GM04503 (cell line): ENCODE data around the gene FAAP100.

Source experiments
- DNase-seq: peaks from one replicate; pipeline ENCODE4 v3.0.0-alpha.2; 2012; ENCODE audit warnings: low read depth

Gene FAAP100

DNA sequence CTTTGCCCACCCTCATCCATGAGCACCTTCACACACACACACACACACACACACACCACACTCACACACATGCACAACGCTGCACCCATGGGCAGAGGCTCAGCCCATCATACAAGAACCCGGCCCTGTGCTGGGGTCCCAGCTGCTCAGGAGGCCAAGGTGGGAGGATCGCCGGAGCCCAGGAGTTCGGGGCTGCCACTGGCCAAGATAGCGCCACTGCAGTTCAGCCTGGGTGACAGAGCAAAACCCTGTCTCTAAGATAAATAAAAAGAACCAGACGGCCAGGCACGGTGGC is 27.3 kb downstream of the FAAP100 start:
- DNase-seq, result no peak

- DNase-seq, result no peak
These were observed 27.9 kb downstream of the FAAP100 start for GRCh38 chr17:81524039-81524864.

GRCh38 chr17:81523402-81524038 is 28.6 kb downstream of the FAAP100 start:
- no peak for DNase-seq

GRCh38 chr17:81522491-81523401 is 29.4 kb downstream of the FAAP100 start:
- no peak for DNase-seq

DNA sequence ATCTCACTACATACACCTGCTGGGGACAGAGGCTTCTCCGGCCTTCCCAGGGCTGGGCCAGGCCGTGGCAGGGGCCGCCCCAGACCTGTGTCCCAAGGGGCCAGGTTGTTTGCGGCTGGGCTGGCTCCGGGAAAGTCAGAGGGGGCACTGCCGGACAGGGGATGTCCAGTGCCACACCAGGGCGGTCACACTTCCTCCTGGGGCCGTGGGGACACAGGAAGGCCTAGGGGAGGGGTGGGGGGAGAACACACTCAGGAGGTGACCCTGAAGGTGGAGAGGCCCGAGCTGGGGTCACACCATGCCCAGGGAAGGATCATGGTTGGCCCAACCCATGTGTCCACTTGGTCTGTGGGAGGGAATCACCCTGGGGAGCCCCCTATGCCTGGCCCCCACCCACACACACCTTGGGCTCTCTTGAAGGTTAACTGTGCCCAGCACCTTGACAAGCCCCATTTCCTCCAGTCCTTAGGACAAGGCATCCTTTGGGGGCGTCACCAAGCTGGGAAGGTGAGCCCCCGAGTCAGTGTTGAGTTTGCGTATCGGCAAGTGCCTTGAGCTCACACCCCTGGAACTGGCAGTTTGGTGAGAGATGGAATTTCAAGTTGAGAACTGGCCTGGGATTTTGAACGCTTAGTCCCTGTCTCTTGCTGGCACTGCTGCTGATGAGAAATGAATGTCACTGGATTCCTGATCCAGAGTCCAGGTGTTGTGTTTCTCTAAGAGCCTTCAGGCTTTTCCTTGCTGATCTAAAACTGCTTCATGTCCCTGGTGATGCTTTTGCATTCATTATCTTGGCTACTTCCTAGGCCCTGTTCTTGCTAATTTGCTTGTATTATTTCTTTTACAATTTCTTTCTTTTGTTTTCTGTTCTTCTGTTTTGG is 31.9 kb downstream of the FAAP100 start:
- no peak for DNase-seq

GRCh38 chr17:81519284-81520020 is 32.7 kb downstream of the FAAP100 start:
- no peak for DNase-seq

DNA sequence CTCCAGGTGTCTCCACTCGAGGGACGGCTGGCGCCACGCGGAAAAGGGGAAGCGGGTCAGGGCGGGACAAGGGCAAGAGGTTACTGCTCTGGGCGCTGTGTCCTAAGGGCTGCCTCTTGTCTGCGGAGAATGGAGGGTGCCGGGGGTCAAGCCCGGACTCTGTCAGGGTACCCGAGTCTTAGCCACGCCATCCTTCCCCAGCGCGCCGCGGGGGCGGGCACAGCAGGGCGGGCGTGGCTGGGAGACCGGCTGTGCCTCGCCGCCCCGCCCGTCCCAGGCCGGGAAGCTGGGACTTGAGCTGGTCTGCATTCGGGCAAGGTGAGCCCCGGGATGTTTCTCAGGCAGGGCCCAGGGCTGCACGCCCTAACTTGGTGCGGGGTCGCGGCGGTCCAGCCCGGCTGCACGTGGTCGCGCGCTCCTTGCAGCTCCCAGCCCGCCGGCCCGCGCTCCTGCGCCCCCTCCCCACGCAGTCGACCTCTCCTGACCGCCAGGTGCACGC is 33.3 kb downstream of the FAAP100 start:
- DNase-seq, result no peak

- no peak for DNase-seq
These were observed 33.9 kb downstream of the FAAP100 start for GRCh38 chr17:81518113-81518784.

DNA sequence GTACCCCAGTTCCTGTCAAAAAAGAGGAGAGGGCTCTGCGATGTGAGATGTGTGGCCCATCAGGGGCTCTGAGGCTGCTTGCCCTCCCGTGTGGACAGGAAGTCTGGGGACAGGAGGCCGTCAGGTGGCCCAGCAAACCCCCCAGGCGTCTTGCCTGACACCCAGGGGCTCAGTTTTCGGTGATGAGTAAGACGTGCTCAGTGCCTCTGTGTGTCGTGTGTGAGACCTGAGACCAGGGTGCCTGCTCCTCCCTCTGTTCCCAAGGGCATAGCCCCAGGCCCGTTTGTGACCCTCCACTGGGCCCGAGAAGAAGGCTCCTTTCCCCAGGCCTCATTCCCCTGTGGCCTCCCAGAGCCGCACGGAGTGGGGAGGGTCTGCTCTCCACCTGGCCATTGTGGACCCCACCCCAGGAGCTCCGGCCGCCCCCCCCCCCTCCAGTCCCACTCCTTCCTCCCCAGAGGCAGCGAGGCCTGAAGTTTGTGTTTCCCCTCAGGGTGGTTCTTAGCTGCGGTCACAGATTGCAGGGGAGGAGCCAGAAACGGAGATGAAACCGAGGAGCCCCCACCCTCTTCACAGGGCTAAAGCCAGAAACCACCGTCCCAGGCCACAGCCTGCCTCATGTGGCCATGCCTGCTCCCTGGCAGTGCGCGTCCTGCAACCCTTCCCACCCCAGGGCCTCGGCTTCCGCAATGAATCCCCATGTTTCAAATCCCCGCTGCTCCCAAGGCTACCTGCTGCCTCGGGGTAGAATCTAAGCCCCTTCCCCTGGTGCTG is 34.6 kb downstream of the FAAP100 start:
- no peak for DNase-seq

GRCh38 chr17:81517009-81517338 is 35.2 kb downstream of the FAAP100 start:
- no peak for DNase-seq

- no peak for DNase-seq
These were observed 35.7 kb downstream of the FAAP100 start for GRCh38 chr17:81516439-81516838.

GRCh38 chr17:81515530-81516041 is 36.6 kb downstream of the FAAP100 start:
- DNase-seq, result no peak

DNA sequence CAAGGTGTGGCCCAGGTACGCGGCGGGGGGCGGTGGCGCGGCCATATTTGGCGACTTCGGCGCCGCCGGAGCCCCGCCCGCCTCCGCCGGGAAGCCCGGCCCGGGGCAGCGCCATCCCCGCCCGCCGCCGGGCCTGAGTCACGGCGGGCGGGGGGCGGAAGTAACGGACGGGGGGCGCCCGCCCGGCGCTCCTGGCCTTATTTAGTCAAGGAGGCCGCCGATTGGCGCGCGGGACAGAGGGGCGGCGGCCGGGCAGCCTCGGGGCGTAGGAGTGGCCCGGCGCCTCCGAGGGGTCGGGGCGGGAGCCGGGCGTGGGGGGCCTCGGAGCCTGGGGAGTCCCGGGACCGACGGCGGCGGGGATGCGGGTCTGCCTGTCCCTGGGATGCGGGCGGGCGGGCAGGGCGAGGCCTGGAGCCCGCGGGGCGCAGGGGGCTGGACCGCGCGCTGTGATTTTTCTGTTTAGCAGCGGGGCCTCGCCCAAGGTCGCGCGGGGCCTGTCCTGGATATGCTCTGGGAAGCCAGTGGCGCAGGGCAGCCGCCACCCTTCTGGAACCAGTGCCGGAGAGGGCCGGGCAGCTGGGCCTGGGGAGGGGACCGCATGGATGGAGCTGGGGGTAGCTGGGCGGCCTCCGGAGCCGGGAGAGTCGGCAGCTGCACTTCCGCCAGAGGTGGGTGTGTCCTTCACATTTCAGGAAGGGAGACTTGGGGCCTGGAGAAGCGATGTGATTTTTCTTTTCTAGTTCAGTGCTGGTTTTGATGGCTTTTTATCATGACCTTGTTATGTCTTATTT is 37.2 kb downstream of the FAAP100 start:
- DNase-seq, result no peak

- no peak for DNase-seq
These were observed 37.7 kb downstream of the FAAP100 start for GRCh38 chr17:81514489-81514738.

DNA sequence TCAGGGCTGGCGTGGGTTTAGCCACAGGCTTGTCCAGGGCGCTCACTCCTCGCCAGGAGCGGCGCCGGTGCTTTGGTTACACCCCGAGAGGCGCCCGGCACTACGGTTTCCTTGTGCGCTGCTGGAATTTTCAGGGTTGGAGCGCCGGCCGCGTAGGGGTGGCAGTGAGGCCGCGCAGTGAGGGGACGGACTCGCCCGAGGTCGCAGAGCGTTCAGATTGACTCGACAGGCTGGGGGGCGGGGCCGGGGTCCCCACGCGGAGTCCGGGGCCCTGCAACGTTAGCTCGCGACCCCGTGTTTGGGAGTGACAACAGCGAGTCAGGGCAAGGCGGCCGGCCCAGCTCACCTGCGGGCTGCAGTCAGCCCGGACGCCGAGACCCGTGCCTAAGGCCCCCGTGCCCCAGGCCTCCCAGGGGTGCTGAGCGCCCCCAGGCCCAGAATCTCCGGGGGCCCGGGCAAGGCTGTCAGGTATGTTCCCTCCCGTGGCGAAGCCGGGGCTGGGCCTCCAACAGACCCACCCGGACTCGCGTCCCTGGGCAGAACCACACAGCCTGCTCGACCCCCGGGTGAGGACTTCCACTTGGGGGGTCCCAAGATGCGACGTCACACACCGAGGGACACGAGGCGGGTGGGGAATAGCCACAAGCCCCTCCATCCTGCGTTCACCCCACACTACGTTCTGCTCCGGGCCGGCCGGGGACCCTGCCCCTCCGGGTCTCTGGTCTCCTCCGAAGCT is 38.2 kb downstream of the FAAP100 start:
- DNase-seq, result no peak

DNA sequence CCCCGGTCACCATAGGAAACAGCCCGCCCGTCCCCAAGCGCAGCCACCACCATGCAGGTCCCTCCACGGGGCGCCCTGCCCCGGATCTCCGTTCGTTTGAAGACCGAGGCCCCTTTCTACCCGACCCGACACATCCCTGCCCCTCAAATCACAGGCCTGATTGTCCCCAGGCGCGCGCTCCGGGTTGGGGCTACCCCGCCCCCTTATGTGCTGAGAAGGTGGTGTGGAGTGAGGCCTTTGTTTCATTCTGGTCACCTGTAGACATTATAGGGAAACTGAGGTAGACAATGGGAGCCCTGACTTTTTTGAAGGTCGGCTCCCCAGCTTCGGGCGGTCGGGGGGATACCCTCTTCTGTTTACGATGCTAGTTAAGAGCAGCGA is 38.8 kb downstream of the FAAP100 start:
- DNase-seq, result no peak

GRCh38 chr17:81512562-81513371 is 39.4 kb downstream of the FAAP100 start, which contains the start of gene ACTG1:
Gene ACTG1, minus strand, starts transcription at chr17:81512799. Its CDS starts 445 bp downstream, at chr17:81512354.
- peak; percentile 67 for DNase-seq
